ENCODE data around the gene PHAX. TPM values are rescaled to one million over a fixed set of nuclear protein-coding genes. Genes with fewer than 3 reads are reported as not detected.

PHAX gene
- polyA plus RNA-seq, 1 donor (not counting 4 experiments of a cell fraction or from before 2014, with no cell fraction given): 63.0 TPM

DNA sequence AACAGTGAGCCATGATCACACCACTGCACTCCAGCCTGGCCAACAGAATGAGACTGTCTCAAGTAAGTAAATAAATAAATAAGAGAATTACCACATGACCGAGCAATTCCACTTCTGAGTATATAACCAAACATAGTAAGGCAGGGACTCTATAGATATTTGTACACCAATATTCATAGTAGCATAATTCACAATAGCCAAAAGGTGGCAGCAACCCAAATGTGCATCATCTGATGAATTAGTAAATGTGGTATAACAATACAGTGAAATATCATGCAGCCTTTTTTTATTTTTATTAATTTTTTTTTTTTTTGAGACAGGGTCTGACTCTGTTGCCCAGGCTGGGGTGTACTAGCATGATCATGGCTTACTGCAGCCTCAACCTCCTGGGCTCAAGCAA, 38.8 kb upstream of the PHAX start:
- DNase-seq (ENCODE audit: low read depth, low spot score): no peak

DNA sequence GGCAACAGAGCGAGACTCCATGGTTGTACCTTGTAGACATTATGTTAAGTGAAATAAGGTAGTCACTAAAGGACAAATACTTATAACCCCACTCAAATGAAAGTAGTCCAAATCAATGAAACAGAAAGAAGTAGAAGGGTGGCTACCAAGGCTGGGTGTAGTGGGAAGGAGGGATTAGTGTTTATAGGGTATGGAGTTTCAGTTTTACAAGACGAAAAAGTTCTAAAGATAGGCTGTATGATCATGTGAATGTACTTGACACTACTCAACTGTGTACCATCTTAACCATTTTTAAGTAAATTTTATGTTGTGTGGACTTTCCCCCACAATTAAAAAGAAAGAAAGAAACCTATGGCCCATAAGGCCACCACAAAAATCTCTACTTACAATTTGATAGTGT, 37.9 kb upstream of the PHAX start:
- no peak overlapping the region for H3K4me3 ChIP-seq (ENCODE audit: control insufficient read depth in 2 of 3, extremely low read depth in 1 of 3, insufficient read depth in 2 of 3, low read depth in 1 of 3, low read length in 3 of 3)
- H4K20me1 ChIP-seq (ENCODE audit: control insufficient read depth, extremely low read depth, insufficient read depth, low read length): no peaks in the 10 kb centered on the region
- no peak overlapping the region for H2AFZ ChIP-seq (ENCODE audit: control insufficient read depth, low read length)
- H3K79me2 ChIP-seq (ENCODE audit: control insufficient read depth, insufficient read depth, low read length): no peaks in the 10 kb centered on the region
- no peaks in the 10 kb centered on the region for H3K9me1 ChIP-seq (ENCODE audit: control insufficient read depth, extremely low read depth, insufficient read depth, low read length)
- no peaks in the 10 kb centered on the region for H3K9me3 ChIP-seq (ENCODE audit: control insufficient read depth, low read depth, low read length)
- no peak for DNase-seq (ENCODE audit: low read depth, low spot score)
- peaks cover 11 to 16% of the 10 kb centered on the region in 2 experiments for H3K36me3 ChIP-seq (ENCODE audit: control insufficient read depth in 2 of 2, extremely low read depth in 1 of 2, insufficient read depth in 2 of 2, low read length in 2 of 2)
- TF ChIP-seq EZH2 (IDR thresholded peaks at IDR 0.05; ENCODE audit: low read length): no peak
- TF ChIP-seq, protein P1, sequence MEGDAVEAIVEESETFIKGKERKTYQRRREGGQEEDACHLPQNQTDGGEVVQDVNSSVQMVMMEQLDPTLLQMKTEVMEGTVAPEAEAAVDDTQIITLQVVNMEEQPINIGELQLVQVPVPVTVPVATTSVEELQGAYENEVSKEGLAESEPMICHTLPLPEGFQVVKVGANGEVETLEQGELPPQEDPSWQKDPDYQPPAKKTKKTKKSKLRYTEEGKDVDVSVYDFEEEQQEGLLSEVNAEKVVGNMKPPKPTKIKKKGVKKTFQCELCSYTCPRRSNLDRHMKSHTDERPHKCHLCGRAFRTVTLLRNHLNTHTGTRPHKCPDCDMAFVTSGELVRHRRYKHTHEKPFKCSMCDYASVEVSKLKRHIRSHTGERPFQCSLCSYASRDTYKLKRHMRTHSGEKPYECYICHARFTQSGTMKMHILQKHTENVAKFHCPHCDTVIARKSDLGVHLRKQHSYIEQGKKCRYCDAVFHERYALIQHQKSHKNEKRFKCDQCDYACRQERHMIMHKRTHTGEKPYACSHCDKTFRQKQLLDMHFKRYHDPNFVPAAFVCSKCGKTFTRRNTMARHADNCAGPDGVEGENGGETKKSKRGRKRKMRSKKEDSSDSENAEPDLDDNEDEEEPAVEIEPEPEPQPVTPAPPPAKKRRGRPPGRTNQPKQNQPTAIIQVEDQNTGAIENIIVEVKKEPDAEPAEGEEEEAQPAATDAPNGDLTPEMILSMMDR (optimal IDR thresholded peaks at IDR 0.05 in 1 of 3, IDR thresholded peaks at IDR 0.05 in 1 of 3, conservative IDR thresholded peaks at IDR 0.05 in 1 of 3; ENCODE audit: extremely low read depth in 1 of 3, insufficient read depth in 2 of 3, low read length in 3 of 3): no peak
- H3K27me3 ChIP-seq (ENCODE audit: control insufficient read depth, extremely low read depth, insufficient read depth, low read length): no peaks in the 10 kb centered on the region
- FAIRE-seq: no peak
- H3K4me2 ChIP-seq (ENCODE audit: control insufficient read depth, extremely low read depth, insufficient read depth, low read depth, low read length): no peak overlapping the region
- no peak overlapping the region for H3K27ac ChIP-seq (ENCODE audit: control insufficient read depth, insufficient read depth, low read length)
- dilution Hi-C loops (cut with MboI; ENCODE audit: extremely low pct_ligation_motif_present, low sequenced_read_pairs): no loop called here
- no peaks in the 10 kb centered on the region for H3K4me1 ChIP-seq (ENCODE audit: control insufficient read depth, extremely low read depth, insufficient read depth, low read length)
- no peak overlapping the region for H3K9ac ChIP-seq (ENCODE audit: control insufficient read depth, extremely low read depth, insufficient read depth, low read length)

More for the DNA sequence above, 38.8 kb upstream of the PHAX start:
- no peaks in the 10 kb centered on the region for H3K79me2 ChIP-seq (ENCODE audit: control insufficient read depth, insufficient read depth, low read length)
- no peak overlapping the region for H2AFZ ChIP-seq (ENCODE audit: control insufficient read depth, low read length)
- dilution Hi-C loops (cut with MboI; ENCODE audit: extremely low pct_ligation_motif_present, low sequenced_read_pairs): no loop called here
- H4K20me1 ChIP-seq (ENCODE audit: control insufficient read depth, extremely low read depth, insufficient read depth, low read length): no peaks in the 10 kb centered on the region
- no peak overlapping the region for H3K27ac ChIP-seq (ENCODE audit: control insufficient read depth, insufficient read depth, low read length)
- no peak overlapping the region for H3K4me2 ChIP-seq (ENCODE audit: control insufficient read depth, extremely low read depth, insufficient read depth, low read depth, low read length)
- no peaks in the 10 kb centered on the region for H3K9me1 ChIP-seq (ENCODE audit: control insufficient read depth, extremely low read depth, insufficient read depth, low read length)
- H3K4me1 ChIP-seq (ENCODE audit: control insufficient read depth, extremely low read depth, insufficient read depth, low read length): no peaks in the 10 kb centered on the region
- H3K36me3 ChIP-seq (ENCODE audit: control insufficient read depth in 2 of 2, extremely low read depth in 1 of 2, insufficient read depth in 2 of 2, low read length in 2 of 2): peaks cover 11 to 16% of the 10 kb centered on the region in 2 experiments
- no peaks in the 10 kb centered on the region for H3K27me3 ChIP-seq (ENCODE audit: control insufficient read depth, extremely low read depth, insufficient read depth, low read length)
- no peak overlapping the region for H3K9ac ChIP-seq (ENCODE audit: control insufficient read depth, extremely low read depth, insufficient read depth, low read length)
- TF ChIP-seq, protein P1 (optimal IDR thresholded peaks at IDR 0.05 in 1 of 3, IDR thresholded peaks at IDR 0.05 in 1 of 3, conservative IDR thresholded peaks at IDR 0.05 in 1 of 3; ENCODE audit: extremely low read depth in 1 of 3, insufficient read depth in 2 of 3, low read length in 3 of 3): no peak
- no peak for TF ChIP-seq EZH2 (IDR thresholded peaks at IDR 0.05; ENCODE audit: low read length)
- H3K4me3 ChIP-seq (ENCODE audit: control insufficient read depth in 2 of 3, extremely low read depth in 1 of 3, insufficient read depth in 2 of 3, low read depth in 1 of 3, low read length in 3 of 3): no peak overlapping the region
- H3K9me3 ChIP-seq (ENCODE audit: control insufficient read depth, low read depth, low read length): no peaks in the 10 kb centered on the region
- no peak for FAIRE-seq
